H1 (cell line): Measurements from ENCODE around the gene PARD3. TPM values are rescaled to one million over a fixed set of nuclear protein-coding genes. Genes with fewer than 3 reads are reported as not detected.

Experiments used
- EP300 ChIP-seq, 2 experiments: IDR thresholded peaks; 1 replicate in 1 of 2; 2 replicates in 1 of 2; pipeline ENCODE4 v1.6.1; 2011 to 2012; ENCODE audit warnings: low read depth in 2 of 2, low read length in 2 of 2, mild to moderate bottlenecking in 2 of 2, borderline replicate concordance in 1 of 2, inconsistent platforms in 1 of 2, moderate library complexity in 1 of 2
- EZH2 ChIP-seq: fragments of 200-600 bp; sonication (generic); IDR thresholded peaks from 2 replicates; pipeline ENCODE4 v1.7.1; 2012; ENCODE audit warnings: low read depth, mild to moderate bottlenecking, moderate library complexity, low read length, inconsistent platforms; ENCODE audit not compliant: severe bottlenecking
- GABPA ChIP-seq: IDR thresholded peaks from 2 replicates; pipeline ENCODE4 v1.6.1; 2011; ENCODE audit warnings: mild to moderate bottlenecking, low read length, moderate library complexity, borderline replicate concordance; ENCODE audit not compliant: insufficient read depth
- NRF1 ChIP-seq: IDR thresholded peaks from 2 replicates; pipeline ENCODE4 v1.6.1; 2011; ENCODE audit warnings: mild to moderate bottlenecking, low read depth, low read length, improper control_type of control experiment
- PHF8 ChIP-seq: fragments of 200-600 bp; sonication (generic); conservative IDR thresholded peaks from 2 replicates; pipeline ENCODE4 v1.7.1; 2012; ENCODE audit warnings: low read depth, mild to moderate bottlenecking, inconsistent platforms, low read length, moderate library complexity
- RNF2 ChIP-seq: fragments of 200-900, 300-1000 bp; sonication (generic); IDR thresholded peaks from 2 replicates; pipeline ENCODE4 v1.7.1; 2016; ENCODE audit warnings: borderline replicate concordance, low read depth, mild to moderate bottlenecking, antibody characterized with exemption, low read length; ENCODE audit not compliant: poor library complexity, severe bottlenecking; ENCODE audit errors: missing control alignments
- SIN3A ChIP-seq, 2 experiments: IDR thresholded peaks in 1 of 2; conservative IDR thresholded peaks in 1 of 2; 2 replicates each; pipeline ENCODE4 v1.6.1; 2011 to 2012; ENCODE audit warnings: low read length in 2 of 2, improper control_type of control experiment in 1 of 2, low read depth in 1 of 2, mild to moderate bottlenecking in 1 of 2
- SP1 ChIP-seq: IDR thresholded peaks from 2 replicates; pipeline ENCODE4 v1.6.1; 2011; ENCODE audit warnings: low read depth, low read length
- SP4 ChIP-seq: IDR thresholded peaks from 2 replicates; pipeline ENCODE4 v1.6.1; 2012; ENCODE audit warnings: low read length, inconsistent platforms
- polyA plus RNA-seq, 7 experiments: library from polyadenylated mRNA; depleted of rRNA in 3 of 7; stranded (reverse) in 5 of 7; unstranded in 2 of 7; fragments of >200 nt in 5 of 7; fragments of 200-250 nt in 2 of 7; gene quantifications; 1 replicate in 5 of 7; 2 replicates in 1 of 7; 4 replicates in 1 of 7; pipeline versions ENCODE4 v1.2.1 to v1.2.3, GENCODE V29; 2011 to 2013; ENCODE audit warnings: missing spikeins in 2 of 7, mixed read lengths in 2 of 7
- total RNA-seq: library from RNA; stranded (reverse); fragmentation: NEBNext Ultra II Directional; extraction: Animal tissue kit (Norgen Biotek cat#: 25700); gene quantifications from 2 replicates; pipeline ENCODE4 v1.2.1, GENCODE V29; 2021
- TF ChIP-seq, protein P1 (sequence below): fragments of 300-600 bp; sonication (generic); IDR thresholded peaks from 2 replicates; pipeline ENCODE4 v1.7.1; 2012; ENCODE audit warnings: low read length, moderate library complexity, mild to moderate bottlenecking, inconsistent platforms; ENCODE audit not compliant: insufficient replicate concordance

PARD3 gene
- total and polyA plus RNA-seq, 2 of the 8 experiments (the other 6 are each of a cell fraction or from before 2014, with no cell fraction given) = 19.7 to 49.1 TPM

DNA sequence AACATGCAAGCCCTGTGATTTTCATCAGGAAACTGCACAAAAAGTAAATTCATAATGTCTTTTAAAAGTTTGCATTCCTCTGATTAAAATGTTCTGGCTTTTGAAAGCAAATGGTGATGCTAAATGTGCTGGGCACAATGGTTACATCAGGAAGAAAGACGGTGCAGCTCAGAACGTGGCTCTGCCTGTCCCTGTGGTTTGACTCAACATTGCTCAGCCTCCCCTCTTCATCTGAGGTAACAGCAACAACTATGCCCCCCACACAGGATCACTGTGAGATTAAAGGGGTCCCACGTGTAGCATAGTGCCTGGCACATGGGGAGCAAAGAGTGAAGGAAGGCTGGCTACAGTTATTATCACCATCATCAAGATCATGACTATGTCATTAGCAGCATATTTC lies 44.0 kb downstream of the PARD3 start (continued):
- TF ChIP-seq, protein P1, sequence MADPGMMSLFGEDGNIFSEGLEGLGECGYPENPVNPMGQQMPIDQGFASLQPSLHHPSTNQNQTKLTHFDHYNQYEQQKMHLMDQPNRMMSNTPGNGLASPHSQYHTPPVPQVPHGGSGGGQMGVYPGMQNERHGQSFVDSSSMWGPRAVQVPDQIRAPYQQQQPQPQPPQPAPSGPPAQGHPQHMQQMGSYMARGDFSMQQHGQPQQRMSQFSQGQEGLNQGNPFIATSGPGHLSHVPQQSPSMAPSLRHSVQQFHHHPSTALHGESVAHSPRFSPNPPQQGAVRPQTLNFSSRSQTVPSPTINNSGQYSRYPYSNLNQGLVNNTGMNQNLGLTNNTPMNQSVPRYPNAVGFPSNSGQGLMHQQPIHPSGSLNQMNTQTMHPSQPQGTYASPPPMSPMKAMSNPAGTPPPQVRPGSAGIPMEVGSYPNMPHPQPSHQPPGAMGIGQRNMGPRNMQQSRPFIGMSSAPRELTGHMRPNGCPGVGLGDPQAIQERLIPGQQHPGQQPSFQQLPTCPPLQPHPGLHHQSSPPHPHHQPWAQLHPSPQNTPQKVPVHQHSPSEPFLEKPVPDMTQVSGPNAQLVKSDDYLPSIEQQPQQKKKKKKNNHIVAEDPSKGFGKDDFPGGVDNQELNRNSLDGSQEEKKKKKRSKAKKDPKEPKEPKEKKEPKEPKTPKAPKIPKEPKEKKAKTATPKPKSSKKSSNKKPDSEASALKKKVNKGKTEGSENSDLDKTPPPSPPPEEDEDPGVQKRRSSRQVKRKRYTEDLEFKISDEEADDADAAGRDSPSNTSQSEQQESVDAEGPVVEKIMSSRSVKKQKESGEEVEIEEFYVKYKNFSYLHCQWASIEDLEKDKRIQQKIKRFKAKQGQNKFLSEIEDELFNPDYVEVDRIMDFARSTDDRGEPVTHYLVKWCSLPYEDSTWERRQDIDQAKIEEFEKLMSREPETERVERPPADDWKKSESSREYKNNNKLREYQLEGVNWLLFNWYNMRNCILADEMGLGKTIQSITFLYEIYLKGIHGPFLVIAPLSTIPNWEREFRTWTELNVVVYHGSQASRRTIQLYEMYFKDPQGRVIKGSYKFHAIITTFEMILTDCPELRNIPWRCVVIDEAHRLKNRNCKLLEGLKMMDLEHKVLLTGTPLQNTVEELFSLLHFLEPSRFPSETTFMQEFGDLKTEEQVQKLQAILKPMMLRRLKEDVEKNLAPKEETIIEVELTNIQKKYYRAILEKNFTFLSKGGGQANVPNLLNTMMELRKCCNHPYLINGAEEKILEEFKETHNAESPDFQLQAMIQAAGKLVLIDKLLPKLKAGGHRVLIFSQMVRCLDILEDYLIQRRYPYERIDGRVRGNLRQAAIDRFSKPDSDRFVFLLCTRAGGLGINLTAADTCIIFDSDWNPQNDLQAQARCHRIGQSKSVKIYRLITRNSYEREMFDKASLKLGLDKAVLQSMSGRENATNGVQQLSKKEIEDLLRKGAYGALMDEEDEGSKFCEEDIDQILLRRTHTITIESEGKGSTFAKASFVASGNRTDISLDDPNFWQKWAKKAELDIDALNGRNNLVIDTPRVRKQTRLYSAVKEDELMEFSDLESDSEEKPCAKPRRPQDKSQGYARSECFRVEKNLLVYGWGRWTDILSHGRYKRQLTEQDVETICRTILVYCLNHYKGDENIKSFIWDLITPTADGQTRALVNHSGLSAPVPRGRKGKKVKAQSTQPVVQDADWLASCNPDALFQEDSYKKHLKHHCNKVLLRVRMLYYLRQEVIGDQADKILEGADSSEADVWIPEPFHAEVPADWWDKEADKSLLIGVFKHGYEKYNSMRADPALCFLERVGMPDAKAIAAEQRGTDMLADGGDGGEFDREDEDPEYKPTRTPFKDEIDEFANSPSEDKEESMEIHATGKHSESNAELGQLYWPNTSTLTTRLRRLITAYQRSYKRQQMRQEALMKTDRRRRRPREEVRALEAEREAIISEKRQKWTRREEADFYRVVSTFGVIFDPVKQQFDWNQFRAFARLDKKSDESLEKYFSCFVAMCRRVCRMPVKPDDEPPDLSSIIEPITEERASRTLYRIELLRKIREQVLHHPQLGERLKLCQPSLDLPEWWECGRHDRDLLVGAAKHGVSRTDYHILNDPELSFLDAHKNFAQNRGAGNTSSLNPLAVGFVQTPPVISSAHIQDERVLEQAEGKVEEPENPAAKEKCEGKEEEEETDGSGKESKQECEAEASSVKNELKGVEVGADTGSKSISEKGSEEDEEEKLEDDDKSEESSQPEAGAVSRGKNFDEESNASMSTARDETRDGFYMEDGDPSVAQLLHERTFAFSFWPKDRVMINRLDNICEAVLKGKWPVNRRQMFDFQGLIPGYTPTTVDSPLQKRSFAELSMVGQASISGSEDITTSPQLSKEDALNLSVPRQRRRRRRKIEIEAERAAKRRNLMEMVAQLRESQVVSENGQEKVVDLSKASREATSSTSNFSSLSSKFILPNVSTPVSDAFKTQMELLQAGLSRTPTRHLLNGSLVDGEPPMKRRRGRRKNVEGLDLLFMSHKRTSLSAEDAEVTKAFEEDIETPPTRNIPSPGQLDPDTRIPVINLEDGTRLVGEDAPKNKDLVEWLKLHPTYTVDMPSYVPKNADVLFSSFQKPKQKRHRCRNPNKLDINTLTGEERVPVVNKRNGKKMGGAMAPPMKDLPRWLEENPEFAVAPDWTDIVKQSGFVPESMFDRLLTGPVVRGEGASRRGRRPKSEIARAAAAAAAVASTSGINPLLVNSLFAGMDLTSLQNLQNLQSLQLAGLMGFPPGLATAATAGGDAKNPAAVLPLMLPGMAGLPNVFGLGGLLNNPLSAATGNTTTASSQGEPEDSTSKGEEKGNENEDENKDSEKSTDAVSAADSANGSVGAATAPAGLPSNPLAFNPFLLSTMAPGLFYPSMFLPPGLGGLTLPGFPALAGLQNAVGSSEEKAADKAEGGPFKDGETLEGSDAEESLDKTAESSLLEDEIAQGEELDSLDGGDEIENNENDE = no peak
- TF ChIP-seq EP300 (IDR thresholded peaks at IDR 0.05; ENCODE audit: borderline replicate concordance in 1 of 2, low read depth in 2 of 2, low read length in 2 of 2) (no peak), SP4 (no peak), PHF8 (no peak), SIN3A (conservative IDR thresholded peaks at IDR 0.05 in 1 of 2, IDR thresholded peaks at IDR 0.05 in 1 of 2; ENCODE audit: low read depth in 1 of 2, low read length in 2 of 2) (no peak), SP1 (no peak), RNF2 (no peak), NRF1 (no peak), EZH2 (no peak), GABPA (no peak)
